Astrocyte (in vitro differentiated cells and primary cell): Measurements from ENCODE around the gene PSRC1.

Experiments
- CTCF ChIP-seq: IDR thresholded peaks from 2 replicates; pipeline ENCODE4 v1.5.1; 2011; ENCODE audit warnings: low read depth, mild to moderate bottlenecking, inconsistent platforms, low read length, moderate library complexity; ENCODE audit not compliant: insufficient read depth
- EZH2 ChIP-seq: IDR thresholded peaks from 2 replicates; pipeline ENCODE4 v1.6.1; 2012; ENCODE audit warnings: mild to moderate bottlenecking, low read length, inconsistent platforms; ENCODE audit not compliant: insufficient read depth

DNA sequence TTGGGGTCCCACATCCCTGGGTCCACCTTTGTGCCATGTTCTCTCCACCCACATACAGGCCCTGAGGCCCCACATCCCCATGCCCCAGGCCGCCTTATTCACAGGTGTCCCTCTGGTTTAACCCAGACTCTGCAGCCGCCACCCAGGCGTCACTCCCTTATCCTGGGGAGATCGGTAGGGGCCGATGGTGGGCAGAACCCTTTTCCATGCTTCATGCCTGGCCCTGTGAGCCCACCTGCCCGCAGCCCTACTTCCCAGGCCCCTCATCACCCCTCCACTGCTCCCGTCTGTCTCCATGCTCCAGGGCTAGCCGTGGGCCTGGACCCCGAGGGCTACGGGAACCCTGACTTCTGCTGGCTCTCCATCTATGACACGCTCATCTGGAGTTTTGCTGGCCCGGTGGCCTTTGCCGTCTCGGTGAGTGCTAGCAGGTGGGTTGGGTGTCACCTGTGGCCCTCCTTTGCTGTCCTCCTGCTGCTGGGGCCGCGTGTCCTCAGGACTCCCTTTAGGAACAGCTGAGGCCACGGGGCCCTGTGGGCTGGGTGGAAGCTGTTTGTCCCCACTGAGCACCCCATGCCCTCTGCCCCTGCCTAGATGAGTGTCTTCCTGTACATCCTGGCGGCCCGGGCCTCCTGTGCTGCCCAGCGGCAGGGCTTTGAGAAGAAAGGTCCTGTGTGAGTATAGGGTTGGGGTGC is 12.2 kb downstream of the PSRC1 start:
- TF ChIP-seq CTCF (no peak), EZH2 (no peak)
